GM18505 (cell line): ENCODE results near the gene GGTLC1.

ENCODE experiments used
- ATAC-seq: cut with Tn5 transposase; IDR thresholded peaks from one replicate; pipeline ENCODE4 v1.9.1; 2021; ENCODE audit not compliant: unreplicated experiment
- POLR2A ChIP-seq: IDR thresholded peaks from 4 replicates; pipeline ENCODE4 v1.6.1; 2011; ENCODE audit warnings: borderline replicate concordance; ENCODE audit not compliant: insufficient read depth, insufficient read length; ENCODE audit errors: extremely low read depth

Gene GGTLC1

GRCh38 chr20:23988561-23988960 lies at the start of gene GGTLC1:
Gene GGTLC1 (minus strand): TSS chr20:23988779. CDS start chr20:23986611, 2,168 bp downstream.
- no peak for ATAC-seq
- no peak for TF ChIP-seq POLR2A

- no peak for TF ChIP-seq POLR2A
Observed at GRCh38 chr20:24034820-24035219, 46.2 kb upstream of the GGTLC1 start.

GRCh38 chr20:24033565-24033964 lies 45.0 kb upstream of the GGTLC1 start:
- TF ChIP-seq POLR2A = no peak
- ATAC-seq = no peak

More at GRCh38 chr20:24034820-24035219, 46.2 kb upstream of the GGTLC1 start:
- no peak for ATAC-seq

GRCh38 chr20:24033151-24033550 lies 44.6 kb upstream of the GGTLC1 start:
- no peak for TF ChIP-seq POLR2A
- no peak for ATAC-seq

- ATAC-seq = no peak
- no peak for TF ChIP-seq POLR2A
Observed at GRCh38 chr20:24032400-24032898, 43.9 kb upstream of the GGTLC1 start.

GRCh38 chr20:24027229-24027628 lies 38.6 kb upstream of the GGTLC1 start:
- no peak for ATAC-seq
- no peak for TF ChIP-seq POLR2A

GRCh38 chr20:24022621-24023180 lies 34.1 kb upstream of the GGTLC1 start:
- no peak for TF ChIP-seq POLR2A

GRCh38 chr20:24018796-24019195 lies 30.2 kb upstream of the GGTLC1 start:
- TF ChIP-seq POLR2A = no peak
- no peak for ATAC-seq

More at GRCh38 chr20:24022621-24023180, 34.1 kb upstream of the GGTLC1 start:
- no peak for ATAC-seq

GRCh38 chr20:24017458-24017755 lies 28.8 kb upstream of the GGTLC1 start:
- no peak for TF ChIP-seq POLR2A
- no peak for ATAC-seq

- no peak for ATAC-seq
- TF ChIP-seq POLR2A = no peak
Observed at GRCh38 chr20:24016607-24017457, 28.3 kb upstream of the GGTLC1 start.

- ATAC-seq = no peak
- TF ChIP-seq POLR2A = no peak
Observed at GRCh38 chr20:24013953-24014352, 25.4 kb upstream of the GGTLC1 start.

- no peak for ATAC-seq
- no peak for TF ChIP-seq POLR2A
Observed at GRCh38 chr20:24011282-24011681, 22.7 kb upstream of the GGTLC1 start.

- no peak for ATAC-seq
- no peak for TF ChIP-seq POLR2A
Observed at GRCh38 chr20:24007758-24008157, 19.2 kb upstream of the GGTLC1 start.

- no peak for TF ChIP-seq POLR2A
- no peak for ATAC-seq
Observed at GRCh38 chr20:24007073-24007595, 18.6 kb upstream of the GGTLC1 start.

- no peak for TF ChIP-seq POLR2A
- no peak for ATAC-seq
Observed at GRCh38 chr20:24006626-24007025, 18.0 kb upstream of the GGTLC1 start.

- TF ChIP-seq POLR2A = no peak
- ATAC-seq = no peak
Observed at GRCh38 chr20:24004471-24004870, 15.9 kb upstream of the GGTLC1 start.
